Neuronal stem cell (in vitro differentiated cells): ENCODE data around the gene GUF1.

Source experiments
- DNase-seq: peaks from one replicate; pipeline ENCODE4 v3.0.0-alpha.2; 2013; ENCODE audit warnings: low spot score
- H2AFZ ChIP-seq: one replicate; pipeline ENCODE4 v1.6.1; 2013; ENCODE audit warnings: mild to moderate bottlenecking, low read length, inconsistent platforms
- H2AK5ac ChIP-seq: 2 replicates; pipeline ENCODE4 v1.6.1; 2013; ENCODE audit warnings: low read depth, mild to moderate bottlenecking, inconsistent platforms, low read length, moderate library complexity, mixed read lengths
- H2BK120ac ChIP-seq: 2 replicates; pipeline ENCODE4 v1.6.1; 2013; ENCODE audit warnings: low read depth, mild to moderate bottlenecking, inconsistent platforms, low read length, moderate library complexity, mixed read lengths
- H2BK12ac ChIP-seq: one replicate; pipeline ENCODE4 v1.6.1; 2013; ENCODE audit warnings: low read length, inconsistent platforms
- H2BK15ac ChIP-seq: 2 replicates; pipeline ENCODE4 v1.6.1; 2013; ENCODE audit warnings: mild to moderate bottlenecking, low read length, inconsistent platforms, mixed read lengths
- H2BK5ac ChIP-seq: one replicate; pipeline ENCODE4 v1.6.1; 2013; ENCODE audit warnings: inconsistent platforms, mild to moderate bottlenecking, low read length, moderate library complexity
- H3K14ac ChIP-seq: one replicate; pipeline ENCODE4 v1.6.1; 2013; ENCODE audit warnings: low read length, inconsistent platforms
- H3K18ac ChIP-seq: 2 replicates; pipeline ENCODE4 v1.6.1; 2013; ENCODE audit warnings: low read length, inconsistent platforms
- H3K23ac ChIP-seq: 2 replicates; pipeline ENCODE4 v1.6.1; 2013; ENCODE audit warnings: low read depth, mild to moderate bottlenecking, mixed read lengths, low read length, inconsistent platforms; ENCODE audit not compliant: poor library complexity
- H3K27ac ChIP-seq: replicated peaks from 3 replicates; pipeline ENCODE4 v1.5.1; 2013; ENCODE audit warnings: low read length, inconsistent platforms
- H3K27me3 ChIP-seq, 3 experiments: 2 replicates each; pipeline ENCODE4 v1.6.1; 2013; ENCODE audit warnings: low read length in 3 of 3, mild to moderate bottlenecking in 2 of 3, inconsistent platforms in 1 of 3, low read depth in 1 of 3, mixed read lengths in 1 of 3, moderate library complexity in 1 of 3; ENCODE audit not compliant: control insufficient read depth in 3 of 3, insufficient read depth in 3 of 3
- H3K36me3 ChIP-seq, 2 donors: replicated peaks in 1 of 2; 2 replicates each; pipeline ENCODE4 v1.6.1; 2013; ENCODE audit warnings: low read length in 2 of 2; ENCODE audit not compliant: control insufficient read depth in 2 of 2, insufficient read depth in 2 of 2
- H3K4ac ChIP-seq: 2 replicates; pipeline ENCODE4 v1.6.1; 2013; ENCODE audit warnings: inconsistent platforms, mild to moderate bottlenecking, low read length, moderate library complexity
- H3K4me1 ChIP-seq, 2 donors: 1 replicate in 1 of 2; 2 replicates in 1 of 2; pipeline ENCODE4 v1.6.1; 2013; ENCODE audit warnings: low read length in 2 of 2, low read depth in 1 of 2; ENCODE audit not compliant: control insufficient read depth in 2 of 2, insufficient read depth in 1 of 2
- H3K4me2 ChIP-seq: one replicate; pipeline ENCODE4 v1.6.1; 2013; ENCODE audit warnings: mild to moderate bottlenecking, low read length, inconsistent platforms; ENCODE audit not compliant: insufficient read depth, poor library complexity, severe bottlenecking
- H3K4me3 ChIP-seq, 2 donors: 2 replicates each; pipeline ENCODE4 v1.5.1; 2013; ENCODE audit warnings: low read length in 2 of 2, mild to moderate bottlenecking in 2 of 2, inconsistent platforms in 1 of 2, moderate library complexity in 1 of 2
- H3K79me1 ChIP-seq: one replicate; pipeline ENCODE4 v1.6.1; 2013; ENCODE audit warnings: low read depth, mild to moderate bottlenecking, inconsistent platforms, low read length, moderate library complexity
- H3K9ac ChIP-seq: one replicate; pipeline ENCODE4 v1.6.1; 2013; ENCODE audit warnings: mild to moderate bottlenecking, low read depth, low read length, inconsistent platforms; ENCODE audit not compliant: poor library complexity
- H3K9me3 ChIP-seq, 2 donors: replicated peaks in 1 of 2; 2 replicates each; pipeline versions ENCODE3 to v1.6.1; 2013; ENCODE audit warnings: low read length in 2 of 2, mild to moderate bottlenecking in 2 of 2, inconsistent platforms in 1 of 2, low read depth in 1 of 2, mixed read lengths in 1 of 2, moderate library complexity in 1 of 2; ENCODE audit not compliant: control insufficient read depth in 2 of 2, insufficient read depth in 1 of 2
- H4K8ac ChIP-seq: one replicate; pipeline ENCODE4 v1.6.1; 2013; ENCODE audit warnings: low read depth, mild to moderate bottlenecking, inconsistent platforms, low read length, moderate library complexity
- H4K91ac ChIP-seq: one replicate; pipeline ENCODE4 v1.6.1; 2013; ENCODE audit warnings: low read length, low read depth, mild to moderate bottlenecking, inconsistent platforms; ENCODE audit not compliant: poor library complexity
- WGBS, 2 donors: extraction: QIAGEN DNeasy Blood & Tissue Kit; methylation state at CpG; one replicate each; pipeline ENCODE4 v1.1.7; 2013; ENCODE audit warnings: missing lambda C conversion rate in 2 of 2, mixed read lengths in 1 of 2; ENCODE audit not compliant: insufficient read length in 2 of 2, insufficient replicate concordance in 1 of 2; ENCODE audit errors: extremely low coverage in 2 of 2; 5-methylcytosine and 5-hydroxymethylcytosine counted together

GUF1 gene

GRCh38 chr4:44700427-44700826 lies 22.2 kb downstream of the GUF1 start:
- no peak overlapping the region for H4K91ac ChIP-seq
- no peak overlapping the region for H3K27ac ChIP-seq
- H2BK120ac ChIP-seq: no peak overlapping the region
- H3K14ac ChIP-seq: no peak overlapping the region
- no peaks in the 10 kb centered on the region for H3K27me3 ChIP-seq
- no peak for DNase-seq
- H3K4me1 ChIP-seq: no peaks in the 10 kb centered on the region
- H2BK12ac ChIP-seq: no peak overlapping the region
- no peak overlapping the region for H3K4me3 ChIP-seq
- no peak overlapping the region for H3K4me2 ChIP-seq
- H2AFZ ChIP-seq: no peak overlapping the region
- H3K18ac ChIP-seq: no peak overlapping the region
- no peak overlapping the region for H2AK5ac ChIP-seq
- no peak overlapping the region for H3K4ac ChIP-seq
- H3K79me1 ChIP-seq: no peaks in the 10 kb centered on the region
- no peak overlapping the region for H3K9ac ChIP-seq
- no peak overlapping the region for H2BK5ac ChIP-seq
- H3K23ac ChIP-seq: no peak overlapping the region
- H3K9me3 ChIP-seq: no peaks in the 10 kb centered on the region
- no peak overlapping the region for H2BK15ac ChIP-seq
- peaks cover 6 to 98% of the 10 kb centered on the region in 2 donors for H3K36me3 ChIP-seq
- no CpG with 5 or more reads among the region's 1 CpG for WGBS, 2 donors
- H4K8ac ChIP-seq: no peak overlapping the region

GRCh38 chr4:44701037-44701436 lies 22.8 kb downstream of the GUF1 start:
- no peak overlapping the region for H3K9ac ChIP-seq
- H3K18ac ChIP-seq: no peak overlapping the region
- no peak overlapping the region for H2BK12ac ChIP-seq
- H3K4ac ChIP-seq: no peak overlapping the region
- no peaks in the 10 kb centered on the region for H3K79me1 ChIP-seq
- H3K14ac ChIP-seq: no peak overlapping the region
- H3K36me3 ChIP-seq: peaks cover 6 to 98% of the 10 kb centered on the region in 2 donors
- H4K8ac ChIP-seq: no peak overlapping the region
- H3K27ac ChIP-seq: no peak overlapping the region
- DNase-seq: no peak
- H2BK15ac ChIP-seq: no peak overlapping the region
- no CpG with 5 or more reads among the region's 2 CpGs for WGBS, 2 donors
- H3K4me3 ChIP-seq: no peak overlapping the region
- H4K91ac ChIP-seq: no peak overlapping the region
- H3K4me2 ChIP-seq: no peak overlapping the region
- H3K4me1 ChIP-seq: no peaks in the 10 kb centered on the region
- H3K9me3 ChIP-seq: no peaks in the 10 kb centered on the region
- no peak overlapping the region for H2AFZ ChIP-seq
- no peak overlapping the region for H2BK5ac ChIP-seq
- no peaks in the 10 kb centered on the region for H3K27me3 ChIP-seq
- no peak overlapping the region for H2BK120ac ChIP-seq
- no peak overlapping the region for H3K23ac ChIP-seq
- H2AK5ac ChIP-seq: no peak overlapping the region

- no peak overlapping the region for H3K4ac ChIP-seq
- H2BK15ac ChIP-seq: no peak overlapping the region
- H2AFZ ChIP-seq: no peak overlapping the region
- no peak overlapping the region for H2BK5ac ChIP-seq
- H4K8ac ChIP-seq: no peak overlapping the region
- no peak overlapping the region for H3K27ac ChIP-seq
- no peak overlapping the region for H2BK12ac ChIP-seq
- no peaks in the 10 kb centered on the region for H3K27me3 ChIP-seq
- H3K36me3 ChIP-seq: peaks cover 2 to 94% of the 10 kb centered on the region in 2 donors
- no CpG with 5 or more reads among the region's 4 CpGs for WGBS, 2 donors
- no peak overlapping the region for H3K14ac ChIP-seq
- no peak overlapping the region for H2BK120ac ChIP-seq
- H3K79me1 ChIP-seq: no peaks in the 10 kb centered on the region
- H3K9ac ChIP-seq: no peak overlapping the region
- H3K9me3 ChIP-seq: no peaks in the 10 kb centered on the region
- no peak overlapping the region for H3K23ac ChIP-seq
- no peaks in the 10 kb centered on the region for H3K4me1 ChIP-seq
- no peak overlapping the region for H3K4me2 ChIP-seq
- no peak overlapping the region for H2AK5ac ChIP-seq
- no peak overlapping the region for H3K4me3 ChIP-seq
- no peak for DNase-seq
- no peak overlapping the region for H4K91ac ChIP-seq
- no peak overlapping the region for H3K18ac ChIP-seq
Measured at GRCh38 chr4:44704673-44705072, 26.5 kb downstream of the GUF1 start.

GRCh38 chr4:44713125-44713524 lies 34.9 kb downstream of the GUF1 start:
- H3K9me3 ChIP-seq: no peaks in the 10 kb centered on the region
- no peak overlapping the region for H3K4ac ChIP-seq
- no peaks in the 10 kb centered on the region for H3K4me1 ChIP-seq
- H2BK5ac ChIP-seq: no peak overlapping the region
- H2BK120ac ChIP-seq: no peak overlapping the region
- DNase-seq: no peak
- no peak overlapping the region for H2BK15ac ChIP-seq
- H3K27ac ChIP-seq: no peak overlapping the region
- no peak overlapping the region for H3K4me3 ChIP-seq
- H3K23ac ChIP-seq: no peak overlapping the region
- H4K8ac ChIP-seq: no peak overlapping the region
- H3K36me3 ChIP-seq: peaks cover 3 to 37% of the 10 kb centered on the region in 2 donors
- no peak overlapping the region for H2AK5ac ChIP-seq
- no peak overlapping the region for H3K14ac ChIP-seq
- no peak overlapping the region for H2AFZ ChIP-seq
- WGBS, 2 donors: no CpG with 5 or more reads among the region's 1 CpG
- no peaks in the 10 kb centered on the region for H3K27me3 ChIP-seq
- no peak overlapping the region for H3K18ac ChIP-seq
- no peak overlapping the region for H4K91ac ChIP-seq
- H3K79me1 ChIP-seq: no peaks in the 10 kb centered on the region
- no peak overlapping the region for H3K4me2 ChIP-seq
- H2BK12ac ChIP-seq: no peak overlapping the region
- no peak overlapping the region for H3K9ac ChIP-seq
